Fibroblast of lung (primary cell): ENCODE results near the gene GPAT2.
"Not testable (repeated sequence)": the region's sequence is repeated elsewhere in the genome, so short reads cannot be mapped to it uniquely, and the experiment has no call there.

ENCODE experiments used
- CTCF ChIP-seq, 2 donors: IDR thresholded peaks in 1 of 2; conservative IDR thresholded peaks in 1 of 2; 1 replicate in 1 of 2; 2 replicates in 1 of 2; pipeline ENCODE4 v1.5.1; 2011 to 2012; ENCODE audit warnings: low read length in 2 of 2, control low read depth in 1 of 2, inconsistent platforms in 1 of 2, low read depth in 1 of 2, mild to moderate bottlenecking in 1 of 2
- EZH2 ChIP-seq: IDR thresholded peaks from 2 replicates; pipeline ENCODE4 v1.5.1; 2012; ENCODE audit warnings: low read length, control low read depth, mild to moderate bottlenecking; ENCODE audit errors: missing control alignments

- not testable (repeated sequence) for TF ChIP-seq CTCF (conservative IDR thresholded peaks at IDR 0.05 in 1 of 2, IDR thresholded peaks at IDR 0.05 in 1 of 2; ENCODE audit: low read depth in 1 of 2, low read length in 2 of 2); EZH2
Measured at GRCh38 chr2:96033997-96034396, 719 bp downstream of the GPAT2 start.
